Fibroblast of lung (primary cell): ENCODE data around the gene SVIP.

Source experiments
- CTCF ChIP-seq, 2 donors: IDR thresholded peaks in 1 of 2; conservative IDR thresholded peaks in 1 of 2; 1 replicate in 1 of 2; 2 replicates in 1 of 2; pipeline ENCODE4 v1.5.1; 2011 to 2012; ENCODE audit warnings: low read length in 2 of 2, control low read depth in 1 of 2, inconsistent platforms in 1 of 2, low read depth in 1 of 2, mild to moderate bottlenecking in 1 of 2
- EZH2 ChIP-seq: IDR thresholded peaks from 2 replicates; pipeline ENCODE4 v1.5.1; 2012; ENCODE audit warnings: low read length, control low read depth, mild to moderate bottlenecking; ENCODE audit errors: missing control alignments

GRCh38 chr11:22807855-22808570, 21.6 kb downstream of the SVIP start:
- TF ChIP-seq CTCF (conservative IDR thresholded peaks at IDR 0.05 in 1 of 2, IDR thresholded peaks at IDR 0.05 in 1 of 2; ENCODE audit: low read depth in 1 of 2, low read length in 2 of 2) (no peak), EZH2 (no peak)
